AG04450 (cell line): ENCODE results near the gene MRAP. TPM values are rescaled to one million over a fixed set of nuclear protein-coding genes. Genes with fewer than 3 reads are reported as not detected.
A peak's percentile ranks its signal among the peaks of the same experiment; 100 is the strongest.

Experiments
- CTCF ChIA-PET: fragments of 300-600, 350-600 bp; formaldehyde crosslinking; extraction: SDS; loops from one replicate; lab custom pipeline; 2022; ENCODE audit warnings: antibody characterized with exemption, inconsistent platforms; lab: Charles Lee
- POLR2A ChIA-PET: fragments of 350-600 bp; formaldehyde crosslinking; extraction: SDS; loops from one replicate; lab custom pipeline; 2021; ENCODE audit warnings: antibody characterized with exemption, inconsistent platforms; lab: Yijun Ruan, JAX
- DNase-seq: peaks from one replicate; pipeline ENCODE4 v3.0.0-alpha.2; 2011; ENCODE audit warnings: low read depth, low spot score
- H3K27ac ChIP-seq: one replicate; pipeline ENCODE4 v1.5.1; 2012; ENCODE audit warnings: low read depth, low read length, control low read depth
- H3K27me3 ChIP-seq: one replicate; pipeline ENCODE4 v1.6.0; 2012; ENCODE audit warnings: low read length; ENCODE audit not compliant: control insufficient read depth, insufficient read depth
- H3K4me3 ChIP-seq: 2 replicates; pipeline ENCODE4 v1.5.1; 2011; ENCODE audit warnings: mild to moderate bottlenecking, low read depth, low read length, control low read depth
- H3K9me3 ChIP-seq: 2 replicates; pipeline ENCODE4 v1.5.1; 2012; ENCODE audit warnings: low read length; ENCODE audit not compliant: control insufficient read depth, insufficient read depth
- CTCF ChIP-seq: IDR thresholded peaks from 2 replicates; pipeline ENCODE4 v1.5.1; 2011; ENCODE audit warnings: low read depth, low read length, control low read depth, inconsistent platforms
- polyA plus RNA-seq: library from polyadenylated mRNA; depleted of rRNA; stranded (reverse); fragments of >200 nt; gene quantifications from 2 replicates; pipeline ENCODE4 v1.2.3, GENCODE V29; 2011

Gene MRAP
- polyA plus RNA-seq, 1 experiment = not detected

DNA sequence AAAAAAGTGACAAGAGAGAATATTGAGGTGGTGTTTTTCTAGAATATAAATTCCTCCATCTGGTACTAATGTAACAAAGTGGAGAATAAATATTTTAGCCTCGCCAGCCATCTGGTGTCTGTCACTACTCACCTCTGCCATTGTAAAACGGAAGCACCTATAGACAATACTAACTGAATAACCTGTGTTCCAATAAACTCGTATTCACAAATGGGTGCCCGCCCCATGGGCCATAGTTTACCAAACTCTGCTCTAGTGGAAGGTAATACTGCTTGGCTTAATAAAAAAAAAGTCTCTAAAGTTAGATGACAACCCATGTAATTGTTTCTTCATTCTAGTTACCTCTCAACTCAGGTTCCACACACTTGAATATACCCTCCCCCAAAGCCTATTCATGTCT is 27.9 kb upstream of the MRAP start:
- ChIA-PET POLR2A (no interaction called here), CTCF (interaction anchor here (1.0 kb wide), 1 partner anchor 12 kb away, joined by 3 read pairs; no protein-coding TSS in a partner anchor)
- Histone ChIP-seq H3K27ac (no peak overlapping the region), H3K27me3 (no peaks in the 10 kb centered on the region), H3K4me3 (no peak overlapping the region), H3K9me3 (no peaks in the 10 kb centered on the region)
- no peak for TF ChIP-seq CTCF
- DNase-seq = no peak

GRCh38 chr21:32276671-32277070 is 22.0 kb upstream of the MRAP start:
- Histone ChIP-seq H3K9me3 (no peaks in the 10 kb centered on the region), H3K4me3 (no peak overlapping the region), H3K27ac (no peak overlapping the region), H3K27me3 (no peaks in the 10 kb centered on the region)
- no peak for TF ChIP-seq CTCF
- POLR2A ChIA-PET = interaction anchor here (0.6 kb wide), 1 partner anchor 117 kb away, joined by 3 read pairs; no protein-coding TSS in a partner anchor
- CTCF ChIA-PET = interaction anchor here (0.7 to 1.4 kb wide), 3 partner anchors 324 to 491 kb away, joined by 4 to 5 read pairs (median 5); no protein-coding TSS in a partner anchor
- DNase-seq = no peak

DNA sequence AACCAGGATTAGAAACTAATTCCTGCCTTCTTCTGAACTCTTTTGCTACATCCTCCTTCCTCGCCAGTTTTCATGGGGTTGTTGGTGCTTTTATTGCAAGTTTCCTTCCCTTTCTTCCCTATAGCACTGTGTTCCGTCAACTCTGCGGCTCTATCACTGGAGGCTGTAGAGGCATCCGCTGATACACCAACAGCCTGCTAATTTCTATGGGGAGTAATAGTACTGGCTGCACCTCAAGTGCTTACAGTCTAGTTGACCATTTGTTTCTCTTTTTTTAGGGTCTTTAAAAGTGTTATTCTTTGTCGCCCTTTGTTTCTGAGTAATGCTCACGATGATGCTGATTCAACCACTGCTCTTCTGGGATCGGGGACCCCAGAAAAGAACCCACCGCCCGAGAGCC is 20.6 kb upstream of the MRAP start:
- TF ChIP-seq CTCF = no peak
- Histone ChIP-seq H3K27me3 (no peaks in the 10 kb centered on the region), H3K4me3 (peak overlapping the region; percentile 94), H3K27ac (peak overlapping the region; percentile 39), H3K9me3 (no peaks in the 10 kb centered on the region)
- CTCF ChIA-PET = interaction anchor here (0.7 kb wide), 1 partner anchor 922 kb away, joined by 3 read pairs; no protein-coding TSS in a partner anchor
- POLR2A ChIA-PET = no interaction called here
- DNase-seq = no peak

DNA sequence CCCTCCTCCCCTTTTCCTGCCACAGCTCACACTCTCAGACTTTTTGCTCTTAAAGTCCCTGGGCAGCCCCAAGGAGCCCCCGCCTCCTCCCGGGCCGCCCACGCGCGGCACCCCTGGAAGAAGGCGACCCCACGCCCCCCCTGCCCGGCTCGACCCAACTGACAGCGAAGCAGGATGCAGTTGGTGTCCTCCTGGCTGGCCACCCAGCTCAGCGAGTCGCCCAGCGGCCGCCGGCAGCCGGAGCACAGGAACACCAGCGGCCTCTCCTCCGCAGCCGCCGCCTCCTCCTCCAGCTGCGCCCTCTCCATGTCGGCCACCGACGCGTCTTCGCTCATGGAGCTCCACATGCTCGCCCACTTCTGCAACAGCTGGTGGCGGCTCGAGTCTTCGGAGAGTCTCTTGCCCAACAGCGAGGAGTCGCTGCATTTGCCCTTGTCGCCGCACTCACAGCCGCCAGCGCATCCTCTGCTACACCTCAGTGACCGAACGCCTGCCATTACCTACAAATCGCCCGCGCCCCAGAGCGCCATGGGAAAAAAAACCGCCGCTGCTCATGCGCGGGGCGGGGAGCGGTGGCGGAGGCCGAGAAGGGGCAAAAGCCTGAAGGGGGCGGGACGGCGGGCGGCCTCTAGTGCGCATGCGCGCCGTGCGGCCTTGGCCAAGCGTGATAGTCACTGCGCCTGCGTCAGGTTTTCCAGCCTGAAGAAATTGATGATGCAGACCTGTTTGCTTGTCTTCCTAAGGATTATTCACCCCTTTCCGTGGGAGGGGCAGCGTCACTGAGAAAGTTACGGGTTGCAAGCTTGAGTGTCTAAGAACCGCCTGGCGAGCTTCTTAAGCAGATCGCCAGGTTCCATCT is 19.9 kb upstream of the MRAP start, which contains the start of gene MIS18A:
TSS of gene MIS18A (minus strand) at position 532 of the 859 bp plus-strand sequence. CDS start at position 497, 35 bp downstream.
- no peak for TF ChIP-seq CTCF
- POLR2A ChIA-PET = interaction anchor here (0.6 to 1.2 kb wide), 2 partner anchors 13 to 492 kb away, joined by 3 read pairs; partner anchors contain the start of gene PAXBP1

More for the DNA sequence above, 19.9 kb upstream of the MRAP start, which contains the start of gene MIS18A:
- DNase-seq = peak; percentile 91
- Histone ChIP-seq H3K4me3 (peak within 1 kb of the TSS; percentile 94), H3K9me3 (no peaks in the 10 kb centered on the region), H3K27ac (peak within 1 kb of the TSS; percentile 77), H3K27me3 (no peaks in the 10 kb centered on the region)
- CTCF ChIA-PET = interaction anchor here (0.6 to 1.6 kb wide), 4 partner anchors 14 to 921 kb away, joined by 3 to 10 read pairs (median 6); no protein-coding TSS in a partner anchor
